NCI-H446 (cell line): ENCODE results near the gene CDC45.

Experiments used
- DNase-seq, 2 experiments: peaks; one replicate each; lab custom pipeline; 2025; lab: John Stamatoyannopoulos, UW

The CDC45 gene

GRCh38 chr22:19565382-19566278 lies 85.9 kb downstream of the CDC45 start:
- DNase-seq, result no peak

- no peak for DNase-seq
Observed at GRCh38 chr22:19566279-19567156, 86.8 kb downstream of the CDC45 start.

GRCh38 chr22:19567157-19568009 lies 87.7 kb downstream of the CDC45 start:
- no peak for DNase-seq

GRCh38 chr22:19568337-19569275 lies 88.9 kb downstream of the CDC45 start:
- DNase-seq, result no peak

GRCh38 chr22:19569276-19569640 lies 89.5 kb downstream of the CDC45 start:
- DNase-seq, result no peak

- DNase-seq, result no peak
Observed at GRCh38 chr22:19569976-19570375, 90.3 kb downstream of the CDC45 start.
